Progenitor cell of endocrine pancreas (in vitro differentiated cells): Measurements from ENCODE around the gene FAM221B. TPM values are rescaled to one million over a fixed set of nuclear protein-coding genes. Genes with fewer than 3 reads are reported as not detected.

ENCODE experiments used
- DNase-seq: peaks from one replicate; pipeline ENCODE4 v3.0.0; 2021; ENCODE audit warnings: low spot score; ENCODE audit not compliant: unreplicated experiment
- H3K27ac Mint-ChIP-seq: 2 replicates; pipeline ENCODE4 v1.8.0; 2021; ENCODE audit warnings: mild to moderate bottlenecking, moderate library complexity, mixed read lengths
- H3K27me3 Mint-ChIP-seq: 2 replicates; pipeline ENCODE4 v1.8.0; 2021; ENCODE audit warnings: mixed read lengths
- H3K36me3 Mint-ChIP-seq: 2 replicates; pipeline ENCODE4 v1.8.0; 2022; ENCODE audit warnings: mixed read lengths; ENCODE audit not compliant: insufficient read depth
- H3K4me1 Mint-ChIP-seq: 2 replicates; pipeline ENCODE4 v1.8.0; 2021; ENCODE audit warnings: low read depth, mixed read lengths
- H3K4me3 Mint-ChIP-seq: 2 replicates; pipeline ENCODE4 v1.8.0; 2021; ENCODE audit warnings: low read depth, mild to moderate bottlenecking, moderate library complexity, mixed read lengths
- H3K9me3 Mint-ChIP-seq: 2 replicates; pipeline ENCODE4 v1.8.0; 2021; ENCODE audit warnings: low read depth, mixed read lengths
- total RNA-seq: library from RNA; stranded (reverse); gene quantifications from 2 replicates; pipeline ENCODE4 v1.2.1, GENCODE V29; 2021
- TF ChIP-seq, protein P1 (sequence below): fragments of 200-600 bp; sonication (generic); IDR thresholded peaks from one replicate; pipeline ENCODE4 v1.5.0; 2021; ENCODE audit warnings: antibody characterized with exemption, mild to moderate bottlenecking; ENCODE audit not compliant: unreplicated experiment

FAM221B gene
- total RNA-seq, 1 donor from 2014 or later = not detected

- H3K4me3 Mint-ChIP-seq = peak overlapping the region; percentile 81
- H3K36me3 Mint-ChIP-seq = no peaks in the 10 kb centered on the region
- peak overlapping the region; percentile 72 for H3K27ac Mint-ChIP-seq
- no peaks in the 10 kb centered on the region for H3K9me3 Mint-ChIP-seq
- DNase-seq = no peak
- H3K4me1 Mint-ChIP-seq = peaks cover 31% of the 10 kb centered on the region
- TF ChIP-seq, protein P1, sequence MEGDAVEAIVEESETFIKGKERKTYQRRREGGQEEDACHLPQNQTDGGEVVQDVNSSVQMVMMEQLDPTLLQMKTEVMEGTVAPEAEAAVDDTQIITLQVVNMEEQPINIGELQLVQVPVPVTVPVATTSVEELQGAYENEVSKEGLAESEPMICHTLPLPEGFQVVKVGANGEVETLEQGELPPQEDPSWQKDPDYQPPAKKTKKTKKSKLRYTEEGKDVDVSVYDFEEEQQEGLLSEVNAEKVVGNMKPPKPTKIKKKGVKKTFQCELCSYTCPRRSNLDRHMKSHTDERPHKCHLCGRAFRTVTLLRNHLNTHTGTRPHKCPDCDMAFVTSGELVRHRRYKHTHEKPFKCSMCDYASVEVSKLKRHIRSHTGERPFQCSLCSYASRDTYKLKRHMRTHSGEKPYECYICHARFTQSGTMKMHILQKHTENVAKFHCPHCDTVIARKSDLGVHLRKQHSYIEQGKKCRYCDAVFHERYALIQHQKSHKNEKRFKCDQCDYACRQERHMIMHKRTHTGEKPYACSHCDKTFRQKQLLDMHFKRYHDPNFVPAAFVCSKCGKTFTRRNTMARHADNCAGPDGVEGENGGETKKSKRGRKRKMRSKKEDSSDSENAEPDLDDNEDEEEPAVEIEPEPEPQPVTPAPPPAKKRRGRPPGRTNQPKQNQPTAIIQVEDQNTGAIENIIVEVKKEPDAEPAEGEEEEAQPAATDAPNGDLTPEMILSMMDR = no peak
- peaks cover 3% of the 10 kb centered on the region for H3K27me3 Mint-ChIP-seq
Observed at GRCh38 chr9:35829764-35830096, 1.2 kb upstream of the FAM221B start.

DNA sequence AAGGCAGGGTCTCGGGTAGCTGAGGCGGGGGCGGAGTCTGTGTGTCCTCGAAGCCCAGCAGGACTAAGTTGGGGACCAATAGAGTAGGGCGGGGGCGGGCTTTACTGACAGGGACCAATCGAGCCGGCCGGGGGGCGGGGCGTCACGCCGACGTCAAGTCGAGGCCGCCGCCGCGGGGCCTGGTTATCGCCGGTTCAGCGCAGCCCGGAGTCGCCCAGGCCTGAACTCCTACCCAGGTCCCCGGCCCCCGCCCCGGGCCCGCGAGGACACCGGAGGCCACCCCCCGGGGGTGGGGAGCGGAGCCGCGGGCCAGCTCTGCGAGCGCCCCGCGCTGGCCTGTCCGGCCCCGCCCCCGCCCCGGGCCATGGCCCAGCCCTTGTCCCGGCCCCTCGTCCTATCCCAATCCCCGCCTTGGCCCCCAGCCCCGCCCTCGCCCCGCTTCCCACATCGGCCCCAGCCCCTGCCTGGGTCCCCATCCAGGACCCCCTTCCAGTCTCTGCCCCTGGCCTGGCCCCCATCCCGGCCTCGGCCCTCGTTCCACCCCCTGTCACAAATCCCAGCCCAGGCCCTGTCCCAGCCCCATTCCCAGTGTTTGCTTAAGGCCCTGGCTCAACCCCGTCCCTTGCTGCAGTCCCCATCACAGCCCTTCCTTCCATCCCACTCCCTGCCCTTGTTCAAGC lies 692 bp upstream of the FAM221B start, which contains the start of gene TMEM8B:
Gene TMEM8B, plus strand, starts transcription at position 145 of the 680 bp plus-strand sequence. Its CDS starts 220 bp downstream, at position 365.
- H3K4me3 Mint-ChIP-seq = peak within 1 kb of the TSS; percentile 89
- peaks cover 3% of the 10 kb centered on the region for H3K27me3 Mint-ChIP-seq
- peak; percentile 90 for DNase-seq
- peak within 1 kb of the TSS; percentile 97 for H3K27ac Mint-ChIP-seq
- TF ChIP-seq, protein P1 = no peak
- H3K4me1 Mint-ChIP-seq = peaks cover 26% of the 10 kb centered on the region
- H3K36me3 Mint-ChIP-seq = no peaks in the 10 kb centered on the region
- H3K9me3 Mint-ChIP-seq = no peaks in the 10 kb centered on the region

- TF ChIP-seq, protein P1 = no peak
- DNase-seq = no peak
- peaks cover 6% of the 10 kb centered on the region for H3K27me3 Mint-ChIP-seq
- H3K4me3 Mint-ChIP-seq = peak overlapping the region; percentile 89
- no peak overlapping the region for H3K27ac Mint-ChIP-seq
- H3K9me3 Mint-ChIP-seq = no peaks in the 10 kb centered on the region
- no peaks in the 10 kb centered on the region for H3K36me3 Mint-ChIP-seq
- peaks cover 19% of the 10 kb centered on the region for H3K4me1 Mint-ChIP-seq
Observed at GRCh38 chr9:35827486-35827885, 1.0 kb downstream of the FAM221B start.

GRCh38 chr9:35826071-35826701 lies 2.3 kb downstream of the FAM221B start:
- Mint-ChIP-seq H3K27me3 (peaks cover 6% of the 10 kb centered on the region), H3K27ac (no peak overlapping the region), H3K9me3 (no peaks in the 10 kb centered on the region), H3K4me1 (peaks cover 17% of the 10 kb centered on the region), H3K4me3 (no peak overlapping the region), H3K36me3 (no peaks in the 10 kb centered on the region)
- TF ChIP-seq, protein P1 = peak; percentile 64
- DNase-seq = no peak

GRCh38 chr9:35822926-35823325 lies 5.6 kb downstream of the FAM221B start:
- TF ChIP-seq, protein P1 = no peak
- no peak overlapping the region for H3K4me3 Mint-ChIP-seq
- no peaks in the 10 kb centered on the region for H3K36me3 Mint-ChIP-seq
- peaks cover 6% of the 10 kb centered on the region for H3K27me3 Mint-ChIP-seq
- no peak for DNase-seq
- no peaks in the 10 kb centered on the region for H3K9me3 Mint-ChIP-seq
- no peaks in the 10 kb centered on the region for H3K4me1 Mint-ChIP-seq
- H3K27ac Mint-ChIP-seq = no peak overlapping the region
